Calu3 (cell line): Measurements from ENCODE around the gene CLEC16A. TPM values are rescaled to one million over a fixed set of nuclear protein-coding genes. Genes with fewer than 3 reads are reported as not detected.

Experiments used
- BruUV-seq: library from RNA; stranded (reverse); fragments of 400-500 nt; replicated peaks from 2 replicates; lab custom pipeline; 2021; lab: Mats Ljungman, UMichigan
- CTCF ChIA-PET: fragments of 300-600 bp; sonication (Branson Sonifier 250); formaldehyde crosslinking; loops from one replicate; lab custom pipeline; 2022; ENCODE audit warnings: antibody characterized with exemption; lab: Charles Lee
- DNase-seq: peaks from one replicate; pipeline ENCODE4 v3.0.0; 2022
- H3K27ac Mint-ChIP-seq: one replicate; pipeline ENCODE4 v1.8.0; 2022; ENCODE audit warnings: mixed read lengths; ENCODE audit not compliant: unreplicated experiment
- H3K27me3 Mint-ChIP-seq: one replicate; pipeline ENCODE4 v1.8.0; 2022; ENCODE audit warnings: mixed read lengths; ENCODE audit not compliant: unreplicated experiment
- H3K36me3 Mint-ChIP-seq: one replicate; pipeline ENCODE4 v1.8.0; 2022; ENCODE audit warnings: mild to moderate bottlenecking, moderate library complexity, mixed read lengths; ENCODE audit not compliant: insufficient read depth, unreplicated experiment
- H3K4me1 Mint-ChIP-seq: one replicate; pipeline ENCODE4 v1.8.0; 2022; ENCODE audit warnings: mild to moderate bottlenecking, low read depth, mixed read lengths; ENCODE audit not compliant: unreplicated experiment
- H3K4me3 Mint-ChIP-seq: one replicate; pipeline ENCODE4 v1.8.0; 2022; ENCODE audit warnings: mild to moderate bottlenecking, low read depth, moderate library complexity, mixed read lengths; ENCODE audit not compliant: unreplicated experiment
- H3K9me3 Mint-ChIP-seq: one replicate; pipeline ENCODE4 v1.8.0; 2022; ENCODE audit warnings: low read depth, mixed read lengths; ENCODE audit not compliant: unreplicated experiment
- intact Hi-C: fragments of 100-400 bp; cut with micrococcal nuclease; formaldehyde crosslinking; loops from one replicate; pipeline ENCODE4 v1.10.0; 2022; ENCODE audit not compliant: unreplicated experiment
- total RNA-seq: library from RNA; stranded (reverse); gene quantifications from 2 replicates; pipeline ENCODE4 v1.2.3, GENCODE V29; 2022
- TF ChIP-seq, protein P1 (sequence below): fragments of 200-600 bp; IDR thresholded peaks from one replicate; pipeline ENCODE4 v1.8.0; 2022; ENCODE audit warnings: antibody characterized with exemption; ENCODE audit not compliant: unreplicated experiment

The CLEC16A gene
- total RNA-seq, 1 experiment from 2014 or later: 33.0 TPM

GRCh38 chr16:11029948-11030347, 85.6 kb downstream of the CLEC16A start:
- H3K36me3 Mint-ChIP-seq: peaks cover 5% of the 10 kb centered on the region
- BruUV-seq: no TSS peak
- intact Hi-C loops: no loop called here
- H3K27me3 Mint-ChIP-seq: no peaks in the 10 kb centered on the region
- H3K27ac Mint-ChIP-seq: no peak overlapping the region
- no peak overlapping the region for H3K4me3 Mint-ChIP-seq
- CTCF ChIA-PET: no interaction called here
- H3K4me1 Mint-ChIP-seq: peaks cover 14% of the 10 kb centered on the region
- TF ChIP-seq, protein P1, sequence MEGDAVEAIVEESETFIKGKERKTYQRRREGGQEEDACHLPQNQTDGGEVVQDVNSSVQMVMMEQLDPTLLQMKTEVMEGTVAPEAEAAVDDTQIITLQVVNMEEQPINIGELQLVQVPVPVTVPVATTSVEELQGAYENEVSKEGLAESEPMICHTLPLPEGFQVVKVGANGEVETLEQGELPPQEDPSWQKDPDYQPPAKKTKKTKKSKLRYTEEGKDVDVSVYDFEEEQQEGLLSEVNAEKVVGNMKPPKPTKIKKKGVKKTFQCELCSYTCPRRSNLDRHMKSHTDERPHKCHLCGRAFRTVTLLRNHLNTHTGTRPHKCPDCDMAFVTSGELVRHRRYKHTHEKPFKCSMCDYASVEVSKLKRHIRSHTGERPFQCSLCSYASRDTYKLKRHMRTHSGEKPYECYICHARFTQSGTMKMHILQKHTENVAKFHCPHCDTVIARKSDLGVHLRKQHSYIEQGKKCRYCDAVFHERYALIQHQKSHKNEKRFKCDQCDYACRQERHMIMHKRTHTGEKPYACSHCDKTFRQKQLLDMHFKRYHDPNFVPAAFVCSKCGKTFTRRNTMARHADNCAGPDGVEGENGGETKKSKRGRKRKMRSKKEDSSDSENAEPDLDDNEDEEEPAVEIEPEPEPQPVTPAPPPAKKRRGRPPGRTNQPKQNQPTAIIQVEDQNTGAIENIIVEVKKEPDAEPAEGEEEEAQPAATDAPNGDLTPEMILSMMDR: no peak
- H3K9me3 Mint-ChIP-seq: peaks cover 4% of the 10 kb centered on the region
- no peak for DNase-seq

- Mint-ChIP-seq H3K4me3 (no peak overlapping the region), H3K27ac (no peak overlapping the region), H3K27me3 (no peaks in the 10 kb centered on the region), H3K4me1 (peaks cover 10% of the 10 kb centered on the region), H3K9me3 (peaks cover 4% of the 10 kb centered on the region), H3K36me3 (no peaks in the 10 kb centered on the region)
- CTCF ChIA-PET: no interaction called here
- TF ChIP-seq, protein P1: no peak
- intact Hi-C loops: no loop called here
- DNase-seq: no peak
- no TSS peak for BruUV-seq
Measured at GRCh38 chr16:11030990-11031510, 86.7 kb downstream of the CLEC16A start.

- BruUV-seq: no TSS peak
- intact Hi-C loops: no loop called here
- no peak for DNase-seq
- Mint-ChIP-seq H3K4me3 (no peak overlapping the region), H3K27ac (no peak overlapping the region), H3K36me3 (no peaks in the 10 kb centered on the region), H3K9me3 (peaks cover 4% of the 10 kb centered on the region), H3K4me1 (peaks cover 10% of the 10 kb centered on the region), H3K27me3 (no peaks in the 10 kb centered on the region)
- CTCF ChIA-PET: no interaction called here
- TF ChIP-seq, protein P1: no peak
Measured at GRCh38 chr16:11032000-11032921, 87.9 kb downstream of the CLEC16A start.

GRCh38 chr16:11032922-11033291, 88.5 kb downstream of the CLEC16A start:
- Mint-ChIP-seq H3K4me1 (peaks cover 10% of the 10 kb centered on the region), H3K36me3 (no peaks in the 10 kb centered on the region), H3K27me3 (no peaks in the 10 kb centered on the region), H3K27ac (no peak overlapping the region), H3K4me3 (no peak overlapping the region), H3K9me3 (peaks cover 4% of the 10 kb centered on the region)
- CTCF ChIA-PET: no interaction called here
- no TSS peak for BruUV-seq
- TF ChIP-seq, protein P1: no peak
- intact Hi-C loops: no loop called here
- no peak for DNase-seq
